ENCODE data around the gene MRAP2.

The MRAP2 gene

GRCh38 chr6:84059082-84059481, 25.5 kb downstream of the MRAP2 start:
- TF ChIP-seq REST (IDR thresholded peaks at IDR 0.05; ENCODE audit: low read depth) (no peak), NFIC (IDR thresholded peaks at IDR 0.05) (0 out of 2 replicates have a peak, but pooled peaks have one; percentile 6), TEAD4 (IDR thresholded peaks at IDR 0.05) (no peak), ZBTB7A (IDR thresholded peaks at IDR 0.05; ENCODE audit: low read depth) (no peak)

- TF ChIP-seq USF1 (IDR thresholded peaks at IDR 0.05) (no peak), ZBTB7A (IDR thresholded peaks at IDR 0.05; ENCODE audit: low read depth) (no peak), TCF12 (IDR thresholded peaks at IDR 0.05; ENCODE audit: low read depth) (no peak), FOXM1 (IDR thresholded peaks at IDR 0.05; ENCODE audit: borderline replicate concordance, low read depth) (no peak), NFIC (IDR thresholded peaks at IDR 0.05) (no peak), CEBPB (IDR thresholded peaks at IDR 0.05) (no peak), YY1 (IDR thresholded peaks at IDR 0.05; ENCODE audit: low read depth) (no peak), REST (IDR thresholded peaks at IDR 0.05; ENCODE audit: low read depth) (no peak), TAF1 (IDR thresholded peaks at IDR 0.05; ENCODE audit: low read depth) (no peak), EP300 (IDR thresholded peaks at IDR 0.05; ENCODE audit: borderline replicate concordance) (no peak), CREB1 (IDR thresholded peaks at IDR 0.05; ENCODE audit: low read depth) (no peak), TEAD4 (IDR thresholded peaks at IDR 0.05) (no peak), EGR1 (IDR thresholded peaks at IDR 0.05) (no peak)
- TF ChIP-seq, protein P1, sequence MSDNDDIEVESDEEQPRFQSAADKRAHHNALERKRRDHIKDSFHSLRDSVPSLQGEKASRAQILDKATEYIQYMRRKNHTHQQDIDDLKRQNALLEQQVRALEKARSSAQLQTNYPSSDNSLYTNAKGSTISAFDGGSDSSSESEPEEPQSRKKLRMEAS (IDR thresholded peaks at IDR 0.05): no peak
Measured at GRCh38 chr6:84061174-84061573, 27.6 kb downstream of the MRAP2 start.

- no peak for TF ChIP-seq TEAD4 (IDR thresholded peaks at IDR 0.05)
Measured at GRCh38 chr6:84061613-84062398, 28.2 kb downstream of the MRAP2 start.

DNA sequence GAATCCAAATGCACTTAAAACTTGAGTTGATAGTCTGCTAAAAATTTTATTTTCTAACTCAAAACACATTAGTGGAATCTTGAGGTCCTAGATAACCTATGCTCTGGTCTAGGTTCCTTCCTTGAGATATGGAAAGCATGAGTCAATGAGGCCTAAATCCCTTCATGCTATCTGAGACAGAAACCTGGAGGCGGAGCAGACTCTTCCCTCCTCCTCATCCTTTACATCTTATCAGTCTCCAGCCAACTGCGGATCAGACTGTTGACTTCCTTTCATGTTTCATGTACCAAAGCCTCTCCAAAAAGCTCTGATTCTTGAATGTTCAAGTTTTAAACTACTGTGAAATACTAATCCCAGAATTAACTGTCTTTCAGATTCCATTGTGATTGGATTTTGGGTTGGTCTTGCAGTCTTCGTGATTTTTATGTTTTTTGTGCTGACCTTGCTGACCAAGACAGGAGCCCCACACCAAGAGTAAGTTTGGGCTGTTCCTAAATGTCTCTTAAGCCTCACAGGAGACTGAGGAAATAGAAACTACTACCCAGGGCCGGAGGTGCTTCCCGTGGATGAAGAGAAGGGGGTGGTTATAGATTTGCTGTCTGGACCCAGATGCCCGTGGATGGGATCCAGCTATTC, 29.1 kb downstream of the MRAP2 start:
- TF ChIP-seq, protein P1 (IDR thresholded peaks at IDR 0.05): no peak
- TF ChIP-seq EGR1 (IDR thresholded peaks at IDR 0.05): no peak
- TF ChIP-seq USF1 (IDR thresholded peaks at IDR 0.05): no peak
- TF ChIP-seq CEBPB (IDR thresholded peaks at IDR 0.05): no peak
- TF ChIP-seq YY1 (IDR thresholded peaks at IDR 0.05; ENCODE audit: low read depth): no peak
- no peak for TF ChIP-seq TEAD4 (IDR thresholded peaks at IDR 0.05)
- no peak for TF ChIP-seq FOXM1 (IDR thresholded peaks at IDR 0.05; ENCODE audit: borderline replicate concordance, low read depth)
- no peak for TF ChIP-seq ZBTB7A (IDR thresholded peaks at IDR 0.05; ENCODE audit: low read depth)
- TF ChIP-seq NFIC (IDR thresholded peaks at IDR 0.05): no peak
- TF ChIP-seq CREB1 (IDR thresholded peaks at IDR 0.05; ENCODE audit: low read depth): no peak
- TF ChIP-seq TAF1 (IDR thresholded peaks at IDR 0.05; ENCODE audit: low read depth): no peak
- no peak for TF ChIP-seq REST (IDR thresholded peaks at IDR 0.05; ENCODE audit: low read depth)
- TF ChIP-seq EP300 (IDR thresholded peaks at IDR 0.05; ENCODE audit: borderline replicate concordance): no peak
- no peak for TF ChIP-seq TCF12 (IDR thresholded peaks at IDR 0.05; ENCODE audit: low read depth)
- no peak for TF ChIP-seq RAD21 (IDR thresholded peaks at IDR 0.05; ENCODE audit: low read depth)

Measured in Ishikawa (cell line).